C4-2B (cell line): Measurements from ENCODE around the gene RAPGEF3.

Experiments used
- CTCF ChIP-seq: fragments of 450-650 bp; conservative IDR thresholded peaks from 2 replicates; pipeline ENCODE4 v1.5.1; 2017; ENCODE audit warnings: mild to moderate bottlenecking
- ZFX ChIP-seq: fragments of 450-650 bp; IDR thresholded peaks from 2 replicates; pipeline ENCODE4 v1.6.1; 2017

GRCh38 chr12:47773858-47774580 is 15.3 kb upstream of the RAPGEF3 start:
- TF ChIP-seq CTCF (no peak), ZFX (no peak)
